H9 (cell line): ENCODE data around the gene GPR146. TPM values are rescaled to one million over a fixed set of nuclear protein-coding genes. Genes with fewer than 3 reads are reported as not detected.

Experiments used
- DNase-seq: peaks from one replicate; pipeline ENCODE4 v3.0.0-alpha.2; 2017
- H2AFZ ChIP-seq: one replicate; pipeline ENCODE4 v1.6.1; 2013; ENCODE audit warnings: mild to moderate bottlenecking, low read length, control low read depth, moderate library complexity
- H2AK5ac ChIP-seq: 2 replicates; pipeline ENCODE4 v1.6.1; 2013; ENCODE audit warnings: low read length, control low read depth, mixed read lengths; ENCODE audit not compliant: insufficient read length
- H2BK120ac ChIP-seq: one replicate; pipeline ENCODE4 v1.6.1; 2013; ENCODE audit warnings: low read depth, mild to moderate bottlenecking, low read length, control low read depth, inconsistent platforms; ENCODE audit not compliant: poor library complexity, severe bottlenecking
- H2BK12ac ChIP-seq: 2 replicates; pipeline ENCODE4 v1.6.1; 2013; ENCODE audit warnings: low read length, control low read depth, mixed read lengths, low read depth; ENCODE audit not compliant: insufficient read length
- H2BK15ac ChIP-seq: 2 replicates; pipeline ENCODE4 v1.6.1; 2013; ENCODE audit warnings: low read depth, low read length, control low read depth
- H2BK20ac ChIP-seq: one replicate; pipeline ENCODE4 v1.6.1; 2013; ENCODE audit warnings: low read depth, mild to moderate bottlenecking, low read length, control low read depth, inconsistent platforms; ENCODE audit not compliant: poor library complexity, severe bottlenecking
- H2BK5ac ChIP-seq: 2 replicates; pipeline ENCODE4 v1.6.1; 2013; ENCODE audit warnings: low read length, control low read depth, mixed read lengths; ENCODE audit not compliant: insufficient read length
- H3K14ac ChIP-seq: 2 replicates; pipeline ENCODE4 v1.6.1; 2013; ENCODE audit warnings: low read length, control low read depth; ENCODE audit not compliant: insufficient read depth
- H3K18ac ChIP-seq: 2 replicates; pipeline ENCODE4 v1.6.1; 2013; ENCODE audit warnings: low read depth, mild to moderate bottlenecking, mixed read lengths, low read length, control low read depth; ENCODE audit not compliant: insufficient read length
- H3K23ac ChIP-seq: 2 replicates; pipeline ENCODE4 v1.6.1; 2013; ENCODE audit warnings: low read length, control low read depth, mixed read lengths, low read depth; ENCODE audit not compliant: insufficient read length
- H3K23me2 ChIP-seq: 2 replicates; pipeline ENCODE4 v1.6.1; 2013; ENCODE audit warnings: low read depth, mild to moderate bottlenecking, mixed read lengths, low read length, control low read depth; ENCODE audit not compliant: insufficient read length, poor library complexity, severe bottlenecking
- H3K27ac ChIP-seq: 2 replicates; pipeline ENCODE4 v1.5.1; 2013; ENCODE audit warnings: low read length, control low read depth, mixed read lengths, low read depth; ENCODE audit not compliant: insufficient read length
- H3K27me3 ChIP-seq: 2 replicates; pipeline ENCODE4 v1.6.1; 2013; ENCODE audit warnings: low read length, control low read depth, inconsistent platforms; ENCODE audit not compliant: insufficient read depth
- H3K4ac ChIP-seq: 2 replicates; pipeline ENCODE4 v1.6.1; 2013; ENCODE audit warnings: low read depth, mild to moderate bottlenecking, control low read depth, inconsistent platforms, low read length, moderate library complexity
- H3K4me1 ChIP-seq: 2 replicates; pipeline ENCODE4 v1.6.1; 2013; ENCODE audit warnings: low read length, control low read depth, inconsistent platforms; ENCODE audit not compliant: insufficient read depth
- H3K4me2 ChIP-seq: 2 replicates; pipeline ENCODE4 v1.6.1; 2013; ENCODE audit warnings: low read length, control low read depth, mixed read lengths; ENCODE audit not compliant: insufficient read length, insufficient read depth
- H3K56ac ChIP-seq: 2 replicates; pipeline ENCODE4 v1.6.1; 2013; ENCODE audit warnings: low read depth, mild to moderate bottlenecking, mixed read lengths, low read length, control low read depth; ENCODE audit not compliant: insufficient read length
- H3K79me1 ChIP-seq: 2 replicates; pipeline ENCODE4 v1.6.1; 2013; ENCODE audit warnings: low read depth, mild to moderate bottlenecking, moderate library complexity, low read length, control low read depth, inconsistent platforms; ENCODE audit not compliant: insufficient read depth, poor library complexity, severe bottlenecking
- H3K79me2 ChIP-seq: 2 replicates; pipeline ENCODE4 v1.6.1; 2013; ENCODE audit warnings: low read length, control low read depth, inconsistent platforms; ENCODE audit not compliant: insufficient read depth
- H3K9ac ChIP-seq: 2 replicates; pipeline ENCODE4 v1.6.1; 2013; ENCODE audit warnings: low read length, control low read depth, mixed read lengths; ENCODE audit not compliant: insufficient read length; ENCODE audit errors: extremely low read depth
- H3K9me3 ChIP-seq: one replicate; pipeline ENCODE4 v1.6.1; 2013; ENCODE audit warnings: low read depth, low read length, inconsistent platforms; ENCODE audit not compliant: control insufficient read depth
- H3T11ph ChIP-seq: one replicate; pipeline ENCODE4 v1.6.1; 2013; ENCODE audit warnings: mild to moderate bottlenecking, low read length, control low read depth, inconsistent platforms
- H4K20me1 ChIP-seq: one replicate; pipeline ENCODE4 v1.6.1; 2013; ENCODE audit not compliant: control insufficient read depth, insufficient read length, insufficient read depth
- H4K5ac ChIP-seq: 2 replicates; pipeline ENCODE4 v1.6.1; 2013; ENCODE audit warnings: low read depth, mild to moderate bottlenecking, mixed read lengths, low read length, control low read depth; ENCODE audit not compliant: insufficient read length
- H4K8ac ChIP-seq: replicated peaks from 2 replicates; pipeline ENCODE4 v1.6.1; 2013; ENCODE audit warnings: low read length, control low read depth, mixed read lengths, low read depth; ENCODE audit not compliant: insufficient read length
- H4K91ac ChIP-seq: 2 replicates; pipeline ENCODE4 v1.6.1; 2013; ENCODE audit warnings: low read depth, mild to moderate bottlenecking, moderate library complexity, mixed read lengths, low read length, control low read depth; ENCODE audit not compliant: insufficient read length
- H3K27ac Mint-ChIP-seq, 3 experiments: 2 replicates in 2 of 3; 3 replicates in 1 of 3; pipeline ENCODE4 v1.8.0; 2020 to 2021; ENCODE audit warnings: mixed read lengths in 3 of 3, mild to moderate bottlenecking in 1 of 3, moderate library complexity in 1 of 3
- H3K27me3 Mint-ChIP-seq: 2 replicates; pipeline ENCODE4 v1.8.0; 2021; ENCODE audit warnings: low read depth, mild to moderate bottlenecking, moderate library complexity, mixed read lengths
- H3K36me3 Mint-ChIP-seq, 3 experiments: 2 replicates in 2 of 3; 3 replicates in 1 of 3; pipeline ENCODE4 v1.8.0; 2020 to 2021; ENCODE audit warnings: low read depth in 3 of 3, mixed read lengths in 3 of 3; ENCODE audit not compliant: insufficient read depth in 1 of 3
- H3K4me1 Mint-ChIP-seq, 2 experiments: 2 replicates each; pipeline ENCODE4 v1.8.0; 2020; ENCODE audit warnings: mixed read lengths in 2 of 2
- H3K4me3 Mint-ChIP-seq, 2 experiments: 2 replicates in 1 of 2; 3 replicates in 1 of 2; pipeline ENCODE4 v1.8.0; 2020 to 2021; ENCODE audit warnings: mild to moderate bottlenecking in 2 of 2, mixed read lengths in 2 of 2, moderate library complexity in 1 of 2
- H3K9me3 Mint-ChIP-seq, 2 experiments: 2 replicates in 1 of 2; 3 replicates in 1 of 2; pipeline ENCODE4 v1.8.0; 2020; ENCODE audit warnings: mild to moderate bottlenecking in 2 of 2, mixed read lengths in 2 of 2, moderate library complexity in 1 of 2
- WGBS: extraction: QIAGEN DNeasy Blood & Tissue Kit; methylation state at CpG from one replicate; pipeline ENCODE4 v1.1.7; 2013; ENCODE audit warnings: missing lambda C conversion rate, low lambda C conversion rate, mixed read lengths; ENCODE audit not compliant: insufficient read length; ENCODE audit errors: extremely low coverage; 5-methylcytosine and 5-hydroxymethylcytosine counted together
- total RNA-seq: library from RNA; stranded (reverse); gene quantifications from 2 replicates; pipeline ENCODE4 v1.2.1, GENCODE V29; 2021
- TF ChIP-seq, protein P1 (sequence below): fragments of 200-600 bp; sonication (generic); conservative IDR thresholded peaks from 3 replicates; pipeline ENCODE4 v1.8.0; 2021; ENCODE audit warnings: antibody characterized with exemption, mild to moderate bottlenecking

Gene GPR146
- total RNA-seq, 1 experiment from 2014 or later: 1.4 TPM

DNA sequence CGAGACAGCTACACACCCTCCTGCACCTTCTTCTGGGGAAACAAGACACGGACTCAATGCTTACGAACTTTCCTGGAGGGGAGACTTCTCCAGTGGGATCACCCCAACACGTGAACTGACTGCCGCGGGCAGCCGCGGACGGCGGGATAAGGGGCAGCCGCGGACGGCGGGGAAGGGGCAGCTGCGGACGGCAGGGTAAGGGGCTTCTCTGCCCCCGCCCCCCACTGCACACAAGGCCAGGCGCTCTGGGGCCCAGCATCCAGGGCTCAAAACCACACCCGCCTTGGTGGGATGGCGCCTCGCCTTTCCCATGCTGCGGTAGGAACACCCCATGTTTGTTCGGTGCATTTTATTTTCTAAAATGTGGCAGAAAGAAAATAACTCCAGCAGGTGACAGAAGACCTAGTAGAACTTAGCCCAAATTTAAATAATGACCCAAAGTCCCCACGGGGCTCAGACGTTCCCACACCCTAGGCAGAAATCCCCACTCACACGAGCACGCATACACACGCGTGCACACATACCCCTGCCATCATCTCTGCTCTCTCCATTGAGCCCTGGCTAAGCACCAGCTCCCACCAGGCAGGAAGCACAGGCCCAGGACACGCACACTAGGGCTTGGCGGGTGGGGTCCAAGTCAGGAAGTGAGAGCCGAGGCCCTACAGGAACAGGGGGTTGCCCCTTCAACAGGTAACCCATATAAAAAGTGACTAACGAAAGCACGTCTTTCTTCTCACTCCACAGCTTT lies 26.6 kb upstream of the GPR146 start:
- no CpG with 5 or more reads among the region's 34 CpGs for WGBS
- H3K36me3 Mint-ChIP-seq: peaks cover 2 to 23% (median 10%) of the 10 kb centered on the region in 3 experiments; a peak in 6 of 7 replicates
- no peaks in the 10 kb centered on the region for H4K20me1 ChIP-seq

More for the DNA sequence above, 26.6 kb upstream of the GPR146 start:
- H3K9ac ChIP-seq: no peak overlapping the region
- no peak overlapping the region for H3T11ph ChIP-seq
- H2AK5ac ChIP-seq: no peak overlapping the region
- H3K27me3 ChIP-seq: no peaks in the 10 kb centered on the region
- no peaks in the 10 kb centered on the region for H3K23me2 ChIP-seq
- no peak overlapping the region for H2BK12ac ChIP-seq
- Mint-ChIP-seq H3K27ac (peak overlapping the region in 2 of 3 experiments; percentile 76 to 88; a peak in 4 of 7 replicates), H3K27me3 (no peaks in the 10 kb centered on the region), H3K4me1 (no peaks in the 10 kb centered on the region), H3K9me3 (no peaks in the 10 kb centered on the region), H3K4me3 (no peak overlapping the region)
- H4K8ac ChIP-seq: no peak overlapping the region
- H3K14ac ChIP-seq: no peak overlapping the region
- no peak overlapping the region for H3K4ac ChIP-seq
- H3K23ac ChIP-seq: no peak overlapping the region
- no peaks in the 10 kb centered on the region for H3K79me1 ChIP-seq
- H3K4me2 ChIP-seq: no peak overlapping the region
- H2BK120ac ChIP-seq: no peak overlapping the region
- H3K9me3 ChIP-seq: no peaks in the 10 kb centered on the region
- no peak for DNase-seq
- H4K5ac ChIP-seq: no peak overlapping the region
- no peak overlapping the region for H3K56ac ChIP-seq
- no peak overlapping the region for H2AFZ ChIP-seq
- no peak overlapping the region for H2BK20ac ChIP-seq
- no peak overlapping the region for H2BK5ac ChIP-seq
- no peaks in the 10 kb centered on the region for H3K4me1 ChIP-seq
- no peak overlapping the region for H4K91ac ChIP-seq
- no peaks in the 10 kb centered on the region for H3K79me2 ChIP-seq
- no peak overlapping the region for H2BK15ac ChIP-seq
- H3K18ac ChIP-seq: no peak overlapping the region
- H3K27ac ChIP-seq: no peak overlapping the region
- TF ChIP-seq, protein P1, sequence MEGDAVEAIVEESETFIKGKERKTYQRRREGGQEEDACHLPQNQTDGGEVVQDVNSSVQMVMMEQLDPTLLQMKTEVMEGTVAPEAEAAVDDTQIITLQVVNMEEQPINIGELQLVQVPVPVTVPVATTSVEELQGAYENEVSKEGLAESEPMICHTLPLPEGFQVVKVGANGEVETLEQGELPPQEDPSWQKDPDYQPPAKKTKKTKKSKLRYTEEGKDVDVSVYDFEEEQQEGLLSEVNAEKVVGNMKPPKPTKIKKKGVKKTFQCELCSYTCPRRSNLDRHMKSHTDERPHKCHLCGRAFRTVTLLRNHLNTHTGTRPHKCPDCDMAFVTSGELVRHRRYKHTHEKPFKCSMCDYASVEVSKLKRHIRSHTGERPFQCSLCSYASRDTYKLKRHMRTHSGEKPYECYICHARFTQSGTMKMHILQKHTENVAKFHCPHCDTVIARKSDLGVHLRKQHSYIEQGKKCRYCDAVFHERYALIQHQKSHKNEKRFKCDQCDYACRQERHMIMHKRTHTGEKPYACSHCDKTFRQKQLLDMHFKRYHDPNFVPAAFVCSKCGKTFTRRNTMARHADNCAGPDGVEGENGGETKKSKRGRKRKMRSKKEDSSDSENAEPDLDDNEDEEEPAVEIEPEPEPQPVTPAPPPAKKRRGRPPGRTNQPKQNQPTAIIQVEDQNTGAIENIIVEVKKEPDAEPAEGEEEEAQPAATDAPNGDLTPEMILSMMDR: no peak
